ENCODE results near the gene NDUFAF8.
A peak's percentile ranks its signal among the peaks of the same experiment; 100 is the strongest.

The NDUFAF8 gene

GRCh38 chr17:81238815-81239713, at the start of gene NDUFAF8, which contains the start of gene TEPSIN:
Gene NDUFAF8, plus strand, starts transcription at chr17:81239318. Its CDS starts 46 bp downstream, at chr17:81239364.
Gene TEPSIN, minus strand, starts transcription at chr17:81239055. Its CDS starts 22 bp downstream, at chr17:81239033.
- DNase-seq = peak; percentile 100

GRCh38 chr17:81189670-81190530, 49.2 kb upstream of the NDUFAF8 start:
- DNase-seq = peak; percentile 80

- no peak for DNase-seq
Measured at GRCh38 chr17:81190591-81190990, 48.5 kb upstream of the NDUFAF8 start.

GRCh38 chr17:81191116-81191515, 48.0 kb upstream of the NDUFAF8 start:
- no peak for DNase-seq

GRCh38 chr17:81191646-81192045, 47.5 kb upstream of the NDUFAF8 start:
- no peak for DNase-seq

GRCh38 chr17:81192386-81193050, 46.6 kb upstream of the NDUFAF8 start:
- DNase-seq = peak; percentile 88

- DNase-seq = no peak
Measured at GRCh38 chr17:81193051-81193410, 46.1 kb upstream of the NDUFAF8 start.

- DNase-seq = no peak
Measured at GRCh38 chr17:81193470-81194224, 45.5 kb upstream of the NDUFAF8 start.

GRCh38 chr17:81194225-81194760, 44.8 kb upstream of the NDUFAF8 start:
- DNase-seq = no peak

GRCh38 chr17:81194941-81195901, 43.9 kb upstream of the NDUFAF8 start:
- no peak for DNase-seq

GRCh38 chr17:81195941-81196495, 43.1 kb upstream of the NDUFAF8 start:
- no peak for DNase-seq

- no peak for DNase-seq
Measured at GRCh38 chr17:81196505-81197408, 42.4 kb upstream of the NDUFAF8 start.

GRCh38 chr17:81197409-81197795, 41.7 kb upstream of the NDUFAF8 start:
- DNase-seq = no peak

- no peak for DNase-seq
Measured at GRCh38 chr17:81197831-81198490, 41.2 kb upstream of the NDUFAF8 start.

- no peak for DNase-seq
Measured at GRCh38 chr17:81198826-81199481, 40.2 kb upstream of the NDUFAF8 start.

- DNase-seq = no peak
Measured at GRCh38 chr17:81199482-81199830, 39.7 kb upstream of the NDUFAF8 start.

GRCh38 chr17:81200201-81200600, 38.9 kb upstream of the NDUFAF8 start:
- DNase-seq = no peak
